ENCODE measurements around the gene YTHDF1.

Gene YTHDF1

GRCh38 chr20:63239431-63239830 lies 23.5 kb upstream of the YTHDF1 start:
- Mint-ChIP-seq H3K27ac (no peak overlapping the region), H3K9me3 (no peaks in the 10 kb centered on the region), H3K4me1 (ENCODE audit: low read depth) (no peaks in the 10 kb centered on the region), H3K27me3 (no peaks in the 10 kb centered on the region), H3K36me3 (ENCODE audit: low read depth) (no peaks in the 10 kb centered on the region), H3K4me3 (no peak overlapping the region)

- no peaks in the 10 kb centered on the region for H3K4me1 Mint-ChIP-seq (ENCODE audit: low read depth)
- H3K27me3 Mint-ChIP-seq, result no peaks in the 10 kb centered on the region
- H3K36me3 Mint-ChIP-seq (ENCODE audit: low read depth), result no peaks in the 10 kb centered on the region
- no peaks in the 10 kb centered on the region for H3K9me3 Mint-ChIP-seq
- H3K27ac Mint-ChIP-seq, result no peak overlapping the region
- no peak overlapping the region for H3K4me3 Mint-ChIP-seq
Observed at GRCh38 chr20:63238514-63239125, 22.7 kb upstream of the YTHDF1 start.

GRCh38 chr20:63238031-63238430 lies 22.1 kb upstream of the YTHDF1 start:
- Mint-ChIP-seq H3K4me3 (no peak overlapping the region), H3K4me1 (ENCODE audit: low read depth) (no peaks in the 10 kb centered on the region), H3K27me3 (no peaks in the 10 kb centered on the region), H3K27ac (no peak overlapping the region), H3K36me3 (ENCODE audit: low read depth) (no peaks in the 10 kb centered on the region), H3K9me3 (no peaks in the 10 kb centered on the region)

GRCh38 chr20:63236116-63236837 lies 20.3 kb upstream of the YTHDF1 start:
- Mint-ChIP-seq H3K4me1 (ENCODE audit: low read depth) (no peaks in the 10 kb centered on the region), H3K27ac (no peak overlapping the region), H3K27me3 (peaks cover 10% of the 10 kb centered on the region), H3K36me3 (ENCODE audit: low read depth) (no peaks in the 10 kb centered on the region), H3K4me3 (no peak overlapping the region), H3K9me3 (no peaks in the 10 kb centered on the region)

- H3K27ac Mint-ChIP-seq, result no peak within 1 kb of the TSS
- no peak within 1 kb of the TSS for H3K4me3 Mint-ChIP-seq
- peaks cover 15% of the 10 kb centered on the region for H3K27me3 Mint-ChIP-seq
- no peaks in the 10 kb centered on the region for H3K4me1 Mint-ChIP-seq (ENCODE audit: low read depth)
- H3K9me3 Mint-ChIP-seq, result no peaks in the 10 kb centered on the region
- no peaks in the 10 kb centered on the region for H3K36me3 Mint-ChIP-seq (ENCODE audit: low read depth)
Observed at GRCh38 chr20:63235399-63235983, 19.6 kb upstream of the YTHDF1 start, which contains the start of gene BIRC7. BIRC7 (plus strand) TSS chr20:63235905; CDS start chr20:63236097, 192 bp downstream.

GRCh38 chr20:63234693-63235398 lies 18.9 kb upstream of the YTHDF1 start:
- H3K4me3 Mint-ChIP-seq, result no peak overlapping the region
- no peaks in the 10 kb centered on the region for H3K9me3 Mint-ChIP-seq
- H3K36me3 Mint-ChIP-seq (ENCODE audit: low read depth), result no peaks in the 10 kb centered on the region
- no peaks in the 10 kb centered on the region for H3K4me1 Mint-ChIP-seq (ENCODE audit: low read depth)
- H3K27ac Mint-ChIP-seq, result no peak overlapping the region
- H3K27me3 Mint-ChIP-seq, result peaks cover 22% of the 10 kb centered on the region

GRCh38 chr20:63233924-63234323 lies 18.0 kb upstream of the YTHDF1 start:
- Mint-ChIP-seq H3K27ac (no peak overlapping the region), H3K27me3 (peaks cover 31% of the 10 kb centered on the region), H3K36me3 (ENCODE audit: low read depth) (no peaks in the 10 kb centered on the region), H3K9me3 (no peaks in the 10 kb centered on the region), H3K4me3 (no peak overlapping the region), H3K4me1 (ENCODE audit: low read depth) (no peaks in the 10 kb centered on the region)

GRCh38 chr20:63233061-63233344 lies 17.1 kb upstream of the YTHDF1 start:
- H3K4me3 Mint-ChIP-seq, result no peak overlapping the region
- H3K4me1 Mint-ChIP-seq (ENCODE audit: low read depth), result no peaks in the 10 kb centered on the region
- H3K9me3 Mint-ChIP-seq, result no peaks in the 10 kb centered on the region
- H3K27me3 Mint-ChIP-seq, result peaks cover 31% of the 10 kb centered on the region
- no peaks in the 10 kb centered on the region for H3K36me3 Mint-ChIP-seq (ENCODE audit: low read depth)
- H3K27ac Mint-ChIP-seq, result no peak overlapping the region

- H3K4me1 Mint-ChIP-seq (ENCODE audit: low read depth), result no peaks in the 10 kb centered on the region
- H3K36me3 Mint-ChIP-seq (ENCODE audit: low read depth), result no peaks in the 10 kb centered on the region
- no peak overlapping the region for H3K4me3 Mint-ChIP-seq
- peaks cover 31% of the 10 kb centered on the region for H3K27me3 Mint-ChIP-seq
- no peak overlapping the region for H3K27ac Mint-ChIP-seq
- no peaks in the 10 kb centered on the region for H3K9me3 Mint-ChIP-seq
Observed at GRCh38 chr20:63232235-63233060, 16.5 kb upstream of the YTHDF1 start.

GRCh38 chr20:63230800-63231268 lies 14.9 kb upstream of the YTHDF1 start:
- Mint-ChIP-seq H3K4me3 (no peak overlapping the region), H3K9me3 (no peaks in the 10 kb centered on the region), H3K27me3 (peaks cover 31% of the 10 kb centered on the region), H3K36me3 (ENCODE audit: low read depth) (no peaks in the 10 kb centered on the region), H3K4me1 (ENCODE audit: low read depth) (no peaks in the 10 kb centered on the region), H3K27ac (no peak overlapping the region)

GRCh38 chr20:63228806-63229205 lies 12.9 kb upstream of the YTHDF1 start:
- peaks cover 31% of the 10 kb centered on the region for H3K27me3 Mint-ChIP-seq
- H3K4me1 Mint-ChIP-seq (ENCODE audit: low read depth), result no peaks in the 10 kb centered on the region
- no peaks in the 10 kb centered on the region for H3K36me3 Mint-ChIP-seq (ENCODE audit: low read depth)
- no peaks in the 10 kb centered on the region for H3K9me3 Mint-ChIP-seq
- H3K27ac Mint-ChIP-seq, result no peak overlapping the region
- H3K4me3 Mint-ChIP-seq, result no peak overlapping the region

- Mint-ChIP-seq H3K27me3 (peaks cover 30% of the 10 kb centered on the region), H3K27ac (no peak overlapping the region), H3K4me1 (ENCODE audit: low read depth) (no peaks in the 10 kb centered on the region), H3K9me3 (no peaks in the 10 kb centered on the region), H3K36me3 (ENCODE audit: low read depth) (no peaks in the 10 kb centered on the region), H3K4me3 (no peak overlapping the region)
Observed at GRCh38 chr20:63227260-63227659, 11.3 kb upstream of the YTHDF1 start.

GRCh38 chr20:63226042-63226943 lies 10.4 kb upstream of the YTHDF1 start:
- H3K27ac Mint-ChIP-seq, result no peak overlapping the region
- peaks cover 20% of the 10 kb centered on the region for H3K27me3 Mint-ChIP-seq
- no peaks in the 10 kb centered on the region for H3K36me3 Mint-ChIP-seq (ENCODE audit: low read depth)
- H3K9me3 Mint-ChIP-seq, result no peaks in the 10 kb centered on the region
- H3K4me1 Mint-ChIP-seq (ENCODE audit: low read depth), result no peaks in the 10 kb centered on the region
- H3K4me3 Mint-ChIP-seq, result no peak overlapping the region

GRCh38 chr20:63225082-63225454 lies 9.1 kb upstream of the YTHDF1 start:
- Mint-ChIP-seq H3K9me3 (no peaks in the 10 kb centered on the region), H3K4me1 (ENCODE audit: low read depth) (no peaks in the 10 kb centered on the region), H3K4me3 (no peak overlapping the region), H3K27ac (no peak overlapping the region), H3K36me3 (ENCODE audit: low read depth) (no peaks in the 10 kb centered on the region), H3K27me3 (peaks cover 11% of the 10 kb centered on the region)

Data from stimulated activated naive CD8-positive, alpha-beta T cell treated with anti-CD3 and anti-CD28 coated beads, Interleukin-15, Interleukin-2, amounts not matched to agents 100 ng/mL and 50 ng/mL, for 24 hours (primary cell).